ENCODE measurements around the gene SELENOW. TPM values are rescaled to one million over a fixed set of nuclear protein-coding genes. Genes with fewer than 3 reads are reported as not detected.

SELENOW gene
- total and polyA plus RNA-seq, 2 of the 8 experiments (the other 6 are each of a cell fraction or from before 2014, with no cell fraction given) = 371 to 588 TPM

DNA sequence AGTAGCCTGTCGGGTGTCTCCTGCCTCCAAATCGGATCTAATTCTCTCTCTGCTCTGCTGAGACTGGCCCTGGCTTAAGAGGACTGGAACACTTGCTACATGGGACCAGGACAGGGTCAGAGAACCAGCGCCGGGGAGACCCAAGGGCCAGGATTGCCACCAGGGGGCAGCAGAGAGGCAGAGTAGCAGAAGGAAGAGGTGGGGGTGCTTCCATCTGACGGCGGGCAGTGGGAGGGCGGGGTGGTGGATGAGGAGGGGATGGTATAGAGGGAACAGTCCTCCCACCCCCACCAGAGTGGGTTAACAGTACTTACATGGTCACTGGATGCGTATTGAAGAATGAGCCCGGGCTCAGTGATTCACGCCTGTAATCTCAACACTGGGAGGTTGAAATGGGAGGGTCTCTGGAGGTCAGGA is 11.9 kb downstream of the SELENOW start:
- peak overlapping the region in 1 of 2 experiments; percentile 54; a peak in 1 of 4 replicates for H3K4me2 ChIP-seq (ENCODE audit: insufficient read depth in 1 of 2, low read depth in 2 of 2, low read length in 2 of 2)
- peak; percentile 94 to 100 for DNase-seq (ENCODE audit: low read depth in 1 of 2, low spot score in 2 of 2)
- POLR2A ChIA-PET (ENCODE audit: partially characterized antibody) = interaction anchor here (1.0 to 5.1 kb wide), 5 partner anchors 12 to 59 kb away, joined by 5 to 27 read pairs (median 5); partner anchors contain the start of gene SELENOW
- TF ChIP-seq PHF8 (conservative IDR thresholded peaks at IDR 0.05; ENCODE audit: low read depth, low read length) (no peak), ASH2L (IDR thresholded peaks at IDR 0.05; ENCODE audit: low read length) (no peak), TAF7 (optimal IDR thresholded peaks at IDR 0.05; ENCODE audit: borderline replicate concordance, low read depth, low read length) (no peak), JUN (IDR thresholded peaks at IDR 0.05; ENCODE audit: low read depth, low read length) (no peak), NRF1 (IDR thresholded peaks at IDR 0.05; ENCODE audit: low read depth, low read length) (no peak), TEAD4 (IDR thresholded peaks at IDR 0.05; ENCODE audit: low read depth, low read length) (no peak), TBP (IDR thresholded peaks at IDR 0.05; ENCODE audit: low read depth, low read length) (peak; percentile 52; the same call in 1 of the 2 replicates), RXRA (IDR thresholded peaks at IDR 0.05; ENCODE audit: insufficient read depth, low read depth, low read length) (no peak), HDAC6 (IDR thresholded peaks at IDR 0.05; ENCODE audit: low read depth, low read length) (no peak), TCF12 (IDR thresholded peaks at IDR 0.05; ENCODE audit: low read depth, low read length) (0 out of 2 replicates have a peak, but pooled peaks have one; percentile 6), CEBPB (IDR thresholded peaks at IDR 0.05; ENCODE audit: low read depth, low read length) (no peak), KDM5A (IDR thresholded peaks at IDR 0.05; ENCODE audit: low read length) (no peak)
- TF ChIP-seq, protein P1, sequence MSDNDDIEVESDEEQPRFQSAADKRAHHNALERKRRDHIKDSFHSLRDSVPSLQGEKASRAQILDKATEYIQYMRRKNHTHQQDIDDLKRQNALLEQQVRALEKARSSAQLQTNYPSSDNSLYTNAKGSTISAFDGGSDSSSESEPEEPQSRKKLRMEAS (IDR thresholded peaks at IDR 0.05) = peak; percentile 45

More for the DNA sequence above, 11.9 kb downstream of the SELENOW start:
- Histone ChIP-seq H2BK5ac (ENCODE audit: low read depth, low read length) (no peak overlapping the region), H2AK5ac (ENCODE audit: low read depth, low read length) (no peak overlapping the region), H2AFZ (ENCODE audit: low read length) (no peak overlapping the region), H2BK20ac (ENCODE audit: low read length) (no peak overlapping the region), H2BK120ac (replicated peaks; ENCODE audit: low read depth, low read length) (no peak overlapping the region), H4K8ac (ENCODE audit: extremely low read depth, insufficient read depth, low read length) (no peak overlapping the region; the same call in 1 of the 2 replicates), H4K5ac (ENCODE audit: insufficient read length, low read depth, low read length) (no peak overlapping the region), H3K4ac (replicated peaks; ENCODE audit: insufficient read length, low read depth, low read length) (no peak overlapping the region), H4K20me1 (replicated peaks in 1 of 2; ENCODE audit: control insufficient read depth in 1 of 2, insufficient read depth in 2 of 2, low read length in 2 of 2) (peaks cover 0 to under 1% of the 10 kb centered on the region in 2 experiments), H3K14ac (ENCODE audit: insufficient read length) (no peak overlapping the region), H3K27ac (ENCODE audit: low read depth, low read length) (no peak overlapping the region), H3K79me1 (ENCODE audit: low read depth, low read length) (no peaks in the 10 kb centered on the region), H2BK12ac (ENCODE audit: low read depth, low read length) (0 out of 2 replicates have a peak overlapping the region, but pooled peaks have one; percentile 17), H3K23me2 (ENCODE audit: low read depth, low read length) (no peaks in the 10 kb centered on the region), H3K9ac (replicated peaks in 1 of 4; ENCODE audit: extremely low read depth in 1 of 4, low read depth in 3 of 4, low read length in 3 of 4) (no peak overlapping the region), H3K36me3 (ENCODE audit: control insufficient read depth in 2 of 4, insufficient read depth in 4 of 4, low read length in 3 of 4) (peaks cover 2 to 7% (median 4%) of the 10 kb centered on the region in 4 experiments; a peak in 5 of 8 replicates), H3K56ac (replicated peaks; ENCODE audit: insufficient read length, low read depth, low read length) (no peak overlapping the region), H2BK15ac (ENCODE audit: low read length) (0 out of 2 replicates have a peak overlapping the region, but pooled peaks have one; percentile 5), H3K23ac (ENCODE audit: insufficient read length) (no peak overlapping the region), H3K18ac (ENCODE audit: extremely low read depth, low read length) (no peak overlapping the region), H3K79me2 (ENCODE audit: control insufficient read depth in 1 of 2, insufficient read depth in 2 of 2, low read length in 2 of 2) (no peaks in the 10 kb centered on the region), H3K4me3 (ENCODE audit: extremely low read depth in 1 of 4, insufficient read depth in 2 of 4, low read depth in 3 of 4, low read length in 4 of 4) (peak overlapping the region in 1 of 4 experiments; percentile 22; a peak in 1 of 8 replicates), H3K4me1 (replicated peaks in 1 of 4; ENCODE audit: control insufficient read depth in 3 of 4, insufficient read depth in 4 of 4, low read length in 3 of 4) (no peaks in the 10 kb centered on the region; a peak in 3 of 7 replicates), H3K27me3 (replicated peaks in 1 of 4; ENCODE audit: control insufficient read depth in 3 of 4, extremely low read depth in 1 of 4, insufficient read depth in 3 of 4, low read length in 3 of 4) (no peaks in the 10 kb centered on the region), H4K91ac (replicated peaks; ENCODE audit: insufficient read length, low read length) (no peak overlapping the region), H3K9me3 (ENCODE audit: insufficient read depth in 2 of 2, low read depth in 1 of 2, low read length in 1 of 2) (no peaks in the 10 kb centered on the region)
- WGBS, 2 experiments (ENCODE audit: extremely low coverage in 1 of 2, insufficient coverage in 1 of 2, insufficient read length in 1 of 2, insufficient replicate concordance in 2 of 2, low coverage in 1 of 2, low lambda C conversion rate in 2 of 2, missing lambda C conversion rate in 1 of 2) = 23% methylated on average over 10 of the region's 10 CpGs; no CpG with 5 or more reads in 1 of the 2 experiments
- no peak for FAIRE-seq
- CTCF ChIA-PET (ENCODE audit: partially characterized antibody) = interaction anchor here (0.6 to 7.7 kb wide), 21 partner anchors 9 to 456 kb away, joined by 3 to 150 read pairs (median 5); partner anchors contain the start of genes EHD2 and NOP53

Measured in H1 (cell line).